ENCODE measurements around the gene RBM19. TPM values are rescaled to one million over a fixed set of nuclear protein-coding genes. Genes with fewer than 3 reads are reported as not detected.

The RBM19 gene
- polyA plus RNA-seq, 2 of the 4 experiments (the other 2 are of a cell fraction) = 16.0 to 18.6 TPM

DNA sequence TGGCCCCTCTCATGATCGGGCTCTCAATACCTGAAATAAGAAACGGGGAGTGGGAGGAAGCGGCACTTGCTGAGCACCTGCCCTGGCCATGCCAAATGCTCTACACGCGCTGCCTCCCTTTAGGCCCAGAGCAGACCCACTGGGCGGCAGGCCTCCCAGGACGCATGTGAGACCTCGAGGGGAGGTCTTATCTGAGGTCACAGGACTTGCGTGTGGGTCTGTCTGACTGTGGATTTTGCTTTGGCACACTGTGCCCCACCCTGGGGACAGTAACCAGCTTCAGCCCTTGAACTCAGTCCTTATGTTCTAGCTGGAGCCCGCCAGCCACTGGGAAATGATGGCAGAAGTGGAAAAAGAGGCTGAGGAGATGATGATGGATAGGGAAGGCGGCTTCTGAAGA, 91.8 kb downstream of the RBM19 start:
- FAIRE-seq = no peak
- H3K4me2 ChIP-seq = no peak overlapping the region
- POLR2A ChIA-PET = no interaction called here

DNA sequence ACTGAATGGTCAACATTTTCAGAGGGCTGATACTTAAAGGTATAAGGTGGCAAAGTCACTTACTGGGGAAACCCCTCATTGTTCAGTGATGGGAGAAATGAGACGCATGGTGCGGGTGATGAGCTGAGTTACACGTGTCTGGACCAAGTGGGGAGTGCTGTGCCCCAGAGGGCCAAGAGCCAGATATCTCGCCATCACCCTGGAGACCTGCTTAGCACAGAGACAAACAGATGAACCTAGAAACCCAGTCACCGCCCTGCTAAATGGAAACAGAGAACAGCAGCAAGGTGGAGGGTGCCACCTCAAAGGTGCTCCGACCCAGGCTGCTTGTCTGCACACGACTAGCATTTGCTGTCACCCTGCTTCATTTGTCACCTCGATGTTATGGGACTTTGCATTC, 92.4 kb downstream of the RBM19 start:
- ChIA-PET CTCF (no interaction called here), POLR2A (no interaction called here)
- DNase-seq (ENCODE audit: low read depth in 1 of 2, low spot score in 1 of 2) (no peak), FAIRE-seq (no peak), ATAC-seq (no peak)
- 81% methylated on average over 8 of the region's 8 CpGs for WGBS (ENCODE audit: missing lambda C conversion rate)
- H3K4me1 ChIP-seq = no peaks in the 10 kb centered on the region; the same call in 2 of the 3 replicates
- no peak overlapping the region for H3K4me3 ChIP-seq
- TF ChIP-seq CHD4 (IDR thresholded peaks at IDR 0.05; ENCODE audit: borderline replicate concordance) (no peak), HOXA7 (CRISPR knock-in tag; IDR thresholded peaks at IDR 0.05) (no peak), JUN (IDR thresholded peaks at IDR 0.05) (no peak), FOSB (CRISPR knock-in tag; IDR thresholded peaks at IDR 0.05) (no peak), ZSCAN20 (CRISPR knock-in tag; IDR thresholded peaks at IDR 0.05) (no peak), RARB (CRISPR knock-in tag; IDR thresholded peaks at IDR 0.05) (no peak), EHF (CRISPR knock-in tag; IDR thresholded peaks at IDR 0.05) (no peak), EP300 (IDR thresholded peaks at IDR 0.05) (no peak), HDAC2 (IDR thresholded peaks at IDR 0.05) (no peak), MAFK (IDR thresholded peaks at IDR 0.05; ENCODE audit: partially characterized antibody) (no peak), JUNB (IDR thresholded peaks at IDR 0.05) (no peak), SREBF2 (IDR thresholded peaks at IDR 0.05) (no peak), ZFP36 (IDR thresholded peaks at IDR 0.05; ENCODE audit: borderline replicate concordance, partially characterized antibody) (no peak), NFE2L2 (conservative IDR thresholded peaks at IDR 0.05; ENCODE audit: low read length) (no peak), TP53 (CRISPR knock-in tag; IDR thresholded peaks at IDR 0.05) (no peak)
- TF ChIP-seq, protein P1, sequence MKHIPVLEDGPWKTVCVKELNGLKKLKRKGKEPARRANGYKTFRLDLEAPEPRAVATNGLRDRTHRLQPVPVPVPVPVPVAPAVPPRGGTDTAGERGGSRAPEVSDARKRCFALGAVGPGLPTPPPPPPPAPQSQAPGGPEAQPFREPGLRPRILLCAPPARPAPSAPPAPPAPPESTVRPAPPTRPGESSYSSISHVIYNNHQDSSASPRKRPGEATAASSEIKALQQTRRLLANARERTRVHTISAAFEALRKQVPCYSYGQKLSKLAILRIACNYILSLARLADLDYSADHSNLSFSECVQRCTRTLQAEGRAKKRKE (CRISPR knock-in tag; IDR thresholded peaks at IDR 0.05; ENCODE audit: low read depth) = no peak
- TF ChIP-seq, protein P2, sequence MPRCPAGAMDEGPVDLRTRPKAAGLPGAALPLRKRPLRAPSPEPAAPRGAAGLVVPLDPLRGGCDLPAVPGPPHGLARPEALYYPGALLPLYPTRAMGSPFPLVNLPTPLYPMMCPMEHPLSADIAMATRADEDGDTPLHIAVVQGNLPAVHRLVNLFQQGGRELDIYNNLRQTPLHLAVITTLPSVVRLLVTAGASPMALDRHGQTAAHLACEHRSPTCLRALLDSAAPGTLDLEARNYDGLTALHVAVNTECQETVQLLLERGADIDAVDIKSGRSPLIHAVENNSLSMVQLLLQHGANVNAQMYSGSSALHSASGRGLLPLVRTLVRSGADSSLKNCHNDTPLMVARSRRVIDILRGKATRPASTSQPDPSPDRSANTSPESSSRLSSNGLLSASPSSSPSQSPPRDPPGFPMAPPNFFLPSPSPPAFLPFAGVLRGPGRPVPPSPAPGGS (IDR thresholded peaks at IDR 0.05) = no peak
- TF ChIP-seq, protein P3, sequence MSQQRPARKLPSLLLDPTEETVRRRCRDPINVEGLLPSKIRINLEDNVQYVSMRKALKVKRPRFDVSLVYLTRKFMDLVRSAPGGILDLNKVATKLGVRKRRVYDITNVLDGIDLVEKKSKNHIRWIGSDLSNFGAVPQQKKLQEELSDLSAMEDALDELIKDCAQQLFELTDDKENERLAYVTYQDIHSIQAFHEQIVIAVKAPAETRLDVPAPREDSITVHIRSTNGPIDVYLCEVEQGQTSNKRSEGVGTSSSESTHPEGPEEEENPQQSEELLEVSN (IDR thresholded peaks at IDR 0.05; ENCODE audit: borderline replicate concordance, low read depth) = no peak
- TF ChIP-seq, protein P4, sequence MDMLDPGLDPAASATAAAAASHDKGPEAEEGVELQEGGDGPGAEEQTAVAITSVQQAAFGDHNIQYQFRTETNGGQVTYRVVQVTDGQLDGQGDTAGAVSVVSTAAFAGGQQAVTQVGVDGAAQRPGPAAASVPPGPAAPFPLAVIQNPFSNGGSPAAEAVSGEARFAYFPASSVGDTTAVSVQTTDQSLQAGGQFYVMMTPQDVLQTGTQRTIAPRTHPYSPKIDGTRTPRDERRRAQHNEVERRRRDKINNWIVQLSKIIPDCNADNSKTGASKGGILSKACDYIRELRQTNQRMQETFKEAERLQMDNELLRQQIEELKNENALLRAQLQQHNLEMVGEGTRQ (IDR thresholded peaks at IDR 0.05) = no peak
- TF ChIP-seq, protein P5, sequence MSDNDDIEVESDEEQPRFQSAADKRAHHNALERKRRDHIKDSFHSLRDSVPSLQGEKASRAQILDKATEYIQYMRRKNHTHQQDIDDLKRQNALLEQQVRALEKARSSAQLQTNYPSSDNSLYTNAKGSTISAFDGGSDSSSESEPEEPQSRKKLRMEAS (IDR thresholded peaks at IDR 0.05) = no peak
- no peak overlapping the region for H3K27ac ChIP-seq
- no peaks in the 10 kb centered on the region for H3K9me3 ChIP-seq
- H3K4me2 ChIP-seq = no peak overlapping the region

More for the DNA sequence above, 91.8 kb downstream of the RBM19 start:
- CTCF ChIA-PET = interaction anchor here (1.2 kb wide), 1 partner anchor 81 kb away, joined by 3 read pairs; no protein-coding TSS in a partner anchor
- 94% methylated on average over 11 of the region's 11 CpGs for WGBS (ENCODE audit: missing lambda C conversion rate)
- H3K9me3 ChIP-seq = no peaks in the 10 kb centered on the region
- no peak for ATAC-seq
- TF ChIP-seq, protein P3 (IDR thresholded peaks at IDR 0.05; ENCODE audit: borderline replicate concordance, low read depth) = no peak
- TF ChIP-seq CHD4 (IDR thresholded peaks at IDR 0.05; ENCODE audit: borderline replicate concordance) (no peak), MAZ (IDR thresholded peaks at IDR 0.05; ENCODE audit: borderline replicate concordance, low read depth, low read length) (no peak), ZFP36 (IDR thresholded peaks at IDR 0.05; ENCODE audit: borderline replicate concordance, partially characterized antibody) (no peak), KDM5A (IDR thresholded peaks at IDR 0.05) (no peak)
- TF ChIP-seq, protein P6, sequence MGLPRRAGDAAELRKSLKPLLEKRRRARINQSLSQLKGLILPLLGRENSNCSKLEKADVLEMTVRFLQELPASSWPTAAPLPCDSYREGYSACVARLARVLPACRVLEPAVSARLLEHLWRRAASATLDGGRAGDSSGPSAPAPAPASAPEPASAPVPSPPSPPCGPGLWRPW (IDR thresholded peaks at IDR 0.05) = no peak
- TF ChIP-seq, protein P5 (IDR thresholded peaks at IDR 0.05) = no peak
- H3K27ac ChIP-seq = no peak overlapping the region
- no peak overlapping the region for H3K4me3 ChIP-seq
- H3K4me1 ChIP-seq = no peaks in the 10 kb centered on the region; the same call in 2 of the 3 replicates
- no peak for DNase-seq (ENCODE audit: low read depth in 1 of 2, low spot score in 1 of 2)

Data from A549 (cell line).